ENCODE measurements around the gene IGDCC3.
"Not testable (repeated sequence)": the region's sequence is repeated elsewhere in the genome, so short reads cannot be mapped to it uniquely, and the experiment has no call there.

The IGDCC3 gene

DNA sequence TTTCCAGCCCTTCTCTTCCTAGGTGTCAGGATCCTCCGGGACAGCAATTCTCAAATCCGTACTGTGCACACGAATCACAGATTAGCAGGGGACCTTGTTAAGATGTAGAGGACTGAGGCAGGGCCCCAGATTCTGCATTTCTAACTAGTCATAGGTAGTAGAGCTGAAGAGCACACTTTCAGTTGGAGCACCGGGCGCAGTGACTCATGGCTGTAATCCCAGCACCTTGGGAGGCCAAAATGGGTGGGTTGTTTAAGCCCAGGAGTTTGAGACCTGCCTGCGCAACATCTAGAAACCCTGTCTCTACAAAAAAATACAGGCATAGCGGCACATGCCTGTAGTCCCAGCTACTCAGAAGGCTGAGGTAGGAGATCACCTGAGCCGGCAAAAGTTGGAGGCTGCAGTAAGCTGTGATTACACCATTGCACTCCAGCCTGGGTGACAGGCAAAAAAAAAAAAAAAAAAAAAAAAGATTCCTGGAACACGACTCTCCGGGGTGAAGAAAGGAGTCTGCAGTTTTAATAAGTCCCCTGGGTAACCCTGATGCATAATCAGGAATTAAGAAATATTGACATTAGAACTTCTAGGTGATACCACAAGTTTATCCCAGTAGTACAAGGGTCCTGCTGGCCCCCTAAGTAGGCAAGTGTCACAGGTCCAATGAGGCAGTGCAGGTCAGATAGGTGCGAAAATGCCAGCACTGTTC is 21.4 kb upstream of the IGDCC3 start:
- H3K4me3 ChIP-seq (ENCODE audit: insufficient read depth, low read length, poor library complexity, severe bottlenecking), result no peak overlapping the region
- H3K79me2 ChIP-seq (ENCODE audit: insufficient read depth, low read length), result no peaks in the 10 kb centered on the region
- no peaks in the 10 kb centered on the region for H3K9me3 ChIP-seq (ENCODE audit: insufficient read depth, low read length)
- H2AFZ ChIP-seq (ENCODE audit: low read depth, low read length, severe bottlenecking), result no peak overlapping the region
- TF ChIP-seq, protein P1, sequence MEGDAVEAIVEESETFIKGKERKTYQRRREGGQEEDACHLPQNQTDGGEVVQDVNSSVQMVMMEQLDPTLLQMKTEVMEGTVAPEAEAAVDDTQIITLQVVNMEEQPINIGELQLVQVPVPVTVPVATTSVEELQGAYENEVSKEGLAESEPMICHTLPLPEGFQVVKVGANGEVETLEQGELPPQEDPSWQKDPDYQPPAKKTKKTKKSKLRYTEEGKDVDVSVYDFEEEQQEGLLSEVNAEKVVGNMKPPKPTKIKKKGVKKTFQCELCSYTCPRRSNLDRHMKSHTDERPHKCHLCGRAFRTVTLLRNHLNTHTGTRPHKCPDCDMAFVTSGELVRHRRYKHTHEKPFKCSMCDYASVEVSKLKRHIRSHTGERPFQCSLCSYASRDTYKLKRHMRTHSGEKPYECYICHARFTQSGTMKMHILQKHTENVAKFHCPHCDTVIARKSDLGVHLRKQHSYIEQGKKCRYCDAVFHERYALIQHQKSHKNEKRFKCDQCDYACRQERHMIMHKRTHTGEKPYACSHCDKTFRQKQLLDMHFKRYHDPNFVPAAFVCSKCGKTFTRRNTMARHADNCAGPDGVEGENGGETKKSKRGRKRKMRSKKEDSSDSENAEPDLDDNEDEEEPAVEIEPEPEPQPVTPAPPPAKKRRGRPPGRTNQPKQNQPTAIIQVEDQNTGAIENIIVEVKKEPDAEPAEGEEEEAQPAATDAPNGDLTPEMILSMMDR (IDR thresholded peaks at IDR 0.05; ENCODE audit: insufficient read depth, low read length, poor library complexity, severe bottlenecking), result no peak
- TF ChIP-seq EZH2phosphoT487 (conservative IDR thresholded peaks at IDR 0.05; ENCODE audit: low read length), result no peak
- H3K36me3 ChIP-seq (ENCODE audit: low read length), result no peaks in the 10 kb centered on the region
- no peak overlapping the region for H3K4me2 ChIP-seq (ENCODE audit: low read depth, low read length, poor library complexity, severe bottlenecking)
- H4K20me1 ChIP-seq (ENCODE audit: low read depth, low read length), result no peaks in the 10 kb centered on the region
- H3K27me3 ChIP-seq (ENCODE audit: low read length), result no peaks in the 10 kb centered on the region
- H3K9me2 ChIP-seq (replicated peaks; ENCODE audit: insufficient read depth, low read length), result no peaks in the 10 kb centered on the region
- H3K27ac ChIP-seq (ENCODE audit: low read depth, low read length), result no peak overlapping the region
- H3K9ac ChIP-seq (ENCODE audit: low read length), result no peak overlapping the region
- no peaks in the 10 kb centered on the region for H3F3A ChIP-seq (ENCODE audit: insufficient read depth)

DNA sequence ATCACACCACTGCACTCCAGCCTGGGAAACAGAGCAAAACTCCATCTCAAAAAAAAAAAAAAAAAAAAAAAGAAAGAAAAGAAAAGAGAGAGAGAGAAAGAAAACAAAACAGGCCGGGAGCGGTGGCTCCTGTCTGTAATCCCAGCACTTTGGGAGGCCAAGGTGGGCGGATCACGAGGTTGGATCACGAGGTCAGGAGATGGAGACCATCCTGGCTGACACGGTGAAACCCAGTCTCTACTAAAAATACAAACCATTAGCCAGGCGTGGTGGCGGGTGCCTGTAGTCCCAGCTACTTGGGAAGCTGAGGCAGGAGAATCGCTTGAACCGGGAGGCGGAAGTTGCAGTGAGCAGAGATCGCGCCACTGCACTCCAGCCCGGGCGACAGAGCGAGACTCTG is 20.7 kb upstream of the IGDCC3 start:
- not testable (repeated sequence) for H3K4me2 ChIP-seq (ENCODE audit: low read depth, low read length, poor library complexity, severe bottlenecking); H3F3A ChIP-seq (ENCODE audit: insufficient read depth); H3K27ac ChIP-seq (ENCODE audit: low read depth, low read length); H3K4me3 ChIP-seq (ENCODE audit: insufficient read depth, low read length, poor library complexity, severe bottlenecking); H3K9ac ChIP-seq (ENCODE audit: low read length); H3K27me3 ChIP-seq (ENCODE audit: low read length); H4K20me1 ChIP-seq (ENCODE audit: low read depth, low read length); H3K79me2 ChIP-seq (ENCODE audit: insufficient read depth, low read length); H3K9me2 ChIP-seq (replicated peaks; ENCODE audit: insufficient read depth, low read length); H3K36me3 ChIP-seq (ENCODE audit: low read length); H2AFZ ChIP-seq (ENCODE audit: low read depth, low read length, severe bottlenecking); H3K9me3 ChIP-seq (ENCODE audit: insufficient read depth, low read length)

- no peaks in the 10 kb centered on the region for H3F3A ChIP-seq (ENCODE audit: insufficient read depth)
- H3K27me3 ChIP-seq (ENCODE audit: low read length), result no peaks in the 10 kb centered on the region
- H4K20me1 ChIP-seq (ENCODE audit: low read depth, low read length), result no peaks in the 10 kb centered on the region
- H3K27ac ChIP-seq (ENCODE audit: low read depth, low read length), result no peak overlapping the region
- H3K36me3 ChIP-seq (ENCODE audit: low read length), result no peaks in the 10 kb centered on the region
- no peaks in the 10 kb centered on the region for H3K9me3 ChIP-seq (ENCODE audit: insufficient read depth, low read length)
- H3K4me2 ChIP-seq (ENCODE audit: low read depth, low read length, poor library complexity, severe bottlenecking), result no peak overlapping the region
- H2AFZ ChIP-seq (ENCODE audit: low read depth, low read length, severe bottlenecking), result no peak overlapping the region
- no peak overlapping the region for H3K4me3 ChIP-seq (ENCODE audit: insufficient read depth, low read length, poor library complexity, severe bottlenecking)
- no peaks in the 10 kb centered on the region for H3K79me2 ChIP-seq (ENCODE audit: insufficient read depth, low read length)
- TF ChIP-seq, protein P1 (IDR thresholded peaks at IDR 0.05; ENCODE audit: insufficient read depth, low read length, poor library complexity, severe bottlenecking), result no peak
- no peak for TF ChIP-seq EZH2phosphoT487 (conservative IDR thresholded peaks at IDR 0.05; ENCODE audit: low read length)
- no peaks in the 10 kb centered on the region for H3K9me2 ChIP-seq (replicated peaks; ENCODE audit: insufficient read depth, low read length)
- no peak overlapping the region for H3K9ac ChIP-seq (ENCODE audit: low read length)
These were observed 19.1 kb upstream of the IGDCC3 start for GRCh38 chr15:65396965-65397317.

DNA sequence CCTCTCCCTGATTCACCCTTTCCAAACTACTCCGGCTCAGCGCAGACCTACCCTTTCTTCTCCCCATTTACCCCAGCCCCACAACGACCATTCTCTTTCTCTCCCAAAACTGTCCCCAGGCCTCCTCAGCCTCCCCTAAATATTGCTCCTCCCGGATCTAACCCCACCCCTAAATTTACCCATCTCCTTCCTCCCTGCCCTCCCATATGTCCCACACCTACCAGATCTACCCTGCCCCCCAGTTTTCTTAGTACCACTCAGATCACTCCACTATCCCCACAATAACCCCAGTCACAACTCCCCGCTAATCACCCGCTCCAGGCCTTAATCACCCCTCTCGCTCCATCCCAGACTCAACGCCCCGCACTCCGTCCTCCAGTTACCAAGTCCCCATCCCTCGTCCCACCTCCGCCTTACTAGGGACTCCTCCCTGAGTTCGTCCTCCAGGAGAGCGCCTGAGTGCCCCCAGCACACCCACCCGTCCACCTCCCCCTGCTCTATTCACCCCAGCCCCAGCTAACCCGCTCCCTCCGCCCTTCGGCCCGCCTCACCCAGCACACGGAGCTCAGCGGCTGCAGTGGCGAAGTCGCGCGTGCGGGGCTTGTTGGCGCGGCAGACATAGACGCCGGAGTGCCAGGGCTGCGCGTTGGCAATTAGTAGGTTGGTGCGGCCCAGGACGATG is 18.6 kb upstream of the IGDCC3 start:
- no peak overlapping the region for H2AFZ ChIP-seq (ENCODE audit: low read depth, low read length, severe bottlenecking)

More for the DNA sequence above, 18.6 kb upstream of the IGDCC3 start:
- H3F3A ChIP-seq (ENCODE audit: insufficient read depth), result no peaks in the 10 kb centered on the region
- no peak overlapping the region for H3K27ac ChIP-seq (ENCODE audit: low read depth, low read length)
- H3K9me2 ChIP-seq (replicated peaks; ENCODE audit: insufficient read depth, low read length), result no peaks in the 10 kb centered on the region
- H3K4me2 ChIP-seq (ENCODE audit: low read depth, low read length, poor library complexity, severe bottlenecking), result no peak overlapping the region
- H3K79me2 ChIP-seq (ENCODE audit: insufficient read depth, low read length), result no peaks in the 10 kb centered on the region
- no peak overlapping the region for H3K9ac ChIP-seq (ENCODE audit: low read length)
- no peak overlapping the region for H3K4me3 ChIP-seq (ENCODE audit: insufficient read depth, low read length, poor library complexity, severe bottlenecking)
- no peak for TF ChIP-seq EZH2phosphoT487 (conservative IDR thresholded peaks at IDR 0.05; ENCODE audit: low read length)
- TF ChIP-seq, protein P1 (IDR thresholded peaks at IDR 0.05; ENCODE audit: insufficient read depth, low read length, poor library complexity, severe bottlenecking), result no peak
- H4K20me1 ChIP-seq (ENCODE audit: low read depth, low read length), result no peaks in the 10 kb centered on the region
- H3K36me3 ChIP-seq (ENCODE audit: low read length), result no peaks in the 10 kb centered on the region
- H3K9me3 ChIP-seq (ENCODE audit: insufficient read depth, low read length), result no peaks in the 10 kb centered on the region
- H3K27me3 ChIP-seq (ENCODE audit: low read length), result no peaks in the 10 kb centered on the region
